Kidney epithelial cell (primary cell): ENCODE measurements around the gene AKT2. TPM values are rescaled to one million over a fixed set of nuclear protein-coding genes. Genes with fewer than 3 reads are reported as not detected.

Experiments used
- DNase-seq: peaks from one replicate; pipeline ENCODE4 v3.0.0-alpha.2; 2010; ENCODE audit warnings: low read depth
- H3K27me3 ChIP-seq: 2 replicates; pipeline ENCODE4 v1.6.0; 2011; ENCODE audit warnings: low read length; ENCODE audit not compliant: control insufficient read depth, insufficient read depth
- H3K36me3 ChIP-seq: 2 replicates; pipeline ENCODE4 v1.5.1; 2011; ENCODE audit warnings: low read length; ENCODE audit not compliant: control insufficient read depth, insufficient read depth
- H3K4me3 ChIP-seq: 2 replicates; pipeline ENCODE4 v1.5.1; 2011; ENCODE audit warnings: low read depth, mild to moderate bottlenecking, control low read depth, low read length
- CTCF ChIP-seq: IDR thresholded peaks from 2 replicates; pipeline ENCODE4 v1.5.1; 2011; ENCODE audit warnings: mild to moderate bottlenecking, moderate library complexity, low read length, control low read depth, inconsistent platforms; ENCODE audit not compliant: insufficient read depth, poor library complexity, severe bottlenecking
- total RNA-seq: library from RNA; depleted of rRNA; stranded (reverse); fragments of >200 nt; gene quantifications from 2 replicates; pipeline ENCODE4 v1.2.3, GENCODE V29; 2015

The AKT2 gene
- total RNA-seq, 1 donor from 2014 or later, result 73.5 TPM

DNA sequence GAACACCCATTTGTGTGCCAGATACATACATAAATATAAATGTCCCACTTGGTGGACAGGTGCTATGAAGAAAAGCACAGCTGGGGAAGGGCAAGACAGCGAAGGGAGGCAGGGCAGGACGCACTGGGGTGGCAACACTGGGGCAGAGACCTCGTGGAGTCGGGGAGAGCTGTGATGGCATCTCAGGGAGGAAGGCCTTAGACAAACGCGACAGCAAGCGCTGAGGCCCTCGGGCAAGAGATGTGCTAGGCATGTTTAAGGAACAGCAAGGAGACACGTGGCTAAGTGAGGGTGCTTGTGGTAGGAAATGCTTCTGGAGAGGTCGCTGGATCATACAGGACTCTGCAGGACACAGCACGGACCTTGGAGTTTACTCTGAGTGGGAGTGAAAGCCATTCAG lies 35.4 kb downstream of the AKT2 start:
- no peaks in the 10 kb centered on the region for H3K36me3 ChIP-seq
- H3K4me3 ChIP-seq, result no peak overlapping the region
- no peaks in the 10 kb centered on the region for H3K27me3 ChIP-seq
- DNase-seq, result no peak
- no peak for TF ChIP-seq CTCF

GRCh38 chr19:40249201-40249600 lies 35.9 kb downstream of the AKT2 start:
- Histone ChIP-seq H3K36me3 (no peaks in the 10 kb centered on the region), H3K27me3 (no peaks in the 10 kb centered on the region), H3K4me3 (no peak overlapping the region)
- DNase-seq, result no peak
- no peak for TF ChIP-seq CTCF

DNA sequence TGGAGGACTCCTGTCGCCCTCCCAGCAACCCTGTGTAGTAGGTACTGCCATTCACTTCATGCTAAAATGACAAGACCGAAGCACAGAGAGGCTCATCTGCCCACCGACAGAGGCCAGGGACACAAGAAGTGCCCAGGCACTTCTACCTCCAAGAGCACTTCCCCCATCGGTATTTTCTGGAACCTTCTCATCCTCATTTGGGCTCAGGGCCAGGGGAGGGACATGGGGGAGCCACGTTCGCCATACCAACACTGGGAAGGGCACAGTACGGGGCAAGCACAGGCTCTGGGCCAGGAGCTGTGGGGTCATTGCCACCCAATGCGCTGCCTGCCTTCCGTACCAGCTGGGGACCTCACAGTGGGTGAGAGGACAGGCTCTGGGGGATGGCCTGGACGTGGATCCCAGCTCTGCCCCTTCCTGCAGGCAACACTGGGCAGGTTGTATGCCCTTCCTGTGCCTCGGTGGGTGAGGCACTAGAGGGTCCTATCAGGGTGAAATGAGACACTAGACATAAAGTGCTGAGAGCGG lies 37.3 kb downstream of the AKT2 start:
- H3K4me3 ChIP-seq, result no peak overlapping the region
- no peaks in the 10 kb centered on the region for H3K36me3 ChIP-seq
- DNase-seq, result no peak
- no peak for TF ChIP-seq CTCF
- no peaks in the 10 kb centered on the region for H3K27me3 ChIP-seq

DNA sequence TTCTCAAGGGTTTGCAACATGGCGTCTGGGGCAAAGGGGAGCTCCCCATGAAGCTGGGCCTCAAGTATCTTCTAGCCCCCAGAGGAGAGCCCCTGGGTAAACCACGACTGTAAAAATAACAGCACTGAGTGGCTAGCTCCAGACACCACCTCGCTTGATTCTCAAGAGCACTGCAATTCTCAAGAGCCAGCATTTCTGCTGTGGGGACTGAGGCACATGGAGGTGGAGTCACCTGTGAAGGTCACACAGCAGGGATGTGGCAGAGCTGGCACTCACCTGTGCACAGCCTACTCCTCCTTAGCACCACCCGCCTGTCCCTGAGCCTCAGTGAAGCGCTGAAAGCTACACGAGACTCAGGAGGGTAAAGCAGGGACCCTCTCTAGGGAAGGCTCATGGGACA lies 38.0 kb downstream of the AKT2 start:
- no peak for TF ChIP-seq CTCF
- H3K4me3 ChIP-seq, result no peak overlapping the region
- no peaks in the 10 kb centered on the region for H3K36me3 ChIP-seq
- no peaks in the 10 kb centered on the region for H3K27me3 ChIP-seq
- DNase-seq, result no peak

DNA sequence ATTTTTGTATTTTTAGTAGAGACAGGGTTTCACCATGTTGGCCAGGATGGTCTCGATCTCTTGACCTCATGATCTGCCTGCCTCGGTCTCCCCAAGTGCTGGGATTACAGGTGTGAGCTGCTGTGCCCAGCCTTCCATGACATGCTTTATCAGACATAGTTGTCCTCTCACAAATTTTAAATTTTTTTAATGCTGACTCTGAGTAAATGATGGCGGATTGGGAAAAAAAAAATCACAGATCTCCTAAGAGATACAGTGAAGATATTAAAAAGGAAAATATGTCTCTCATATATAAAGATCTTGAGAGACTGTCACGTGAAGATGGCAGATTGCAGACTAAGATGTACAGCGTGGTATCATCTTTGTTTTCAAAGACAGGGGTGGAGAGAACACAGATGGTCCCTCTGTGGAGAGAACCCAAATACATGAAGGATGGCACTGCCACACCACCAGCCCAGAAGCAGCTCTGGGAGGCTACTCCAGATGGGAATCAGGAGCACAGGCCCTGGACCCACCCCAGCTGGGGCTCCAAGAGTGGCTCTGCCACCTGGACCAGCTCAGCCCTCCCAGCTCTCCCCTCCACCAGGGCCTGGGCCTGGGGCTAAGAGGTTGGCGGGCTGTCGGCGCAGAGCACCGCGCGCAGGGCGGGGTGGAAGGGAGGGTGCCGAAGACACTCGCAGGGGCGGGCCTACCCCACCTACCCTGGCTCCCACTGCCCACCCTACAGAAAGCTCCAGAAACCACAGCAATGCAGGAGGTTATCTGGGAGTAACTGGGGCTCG lies 38.7 kb downstream of the AKT2 start:
- Histone ChIP-seq H3K36me3 (no peaks in the 10 kb centered on the region), H3K27me3 (no peaks in the 10 kb centered on the region), H3K4me3 (no peak overlapping the region)
- no peak for DNase-seq
- TF ChIP-seq CTCF, result no peak

GRCh38 chr19:40245506-40246128 lies 39.5 kb downstream of the AKT2 start:
- no peaks in the 10 kb centered on the region for H3K36me3 ChIP-seq
- no peak for DNase-seq
- H3K4me3 ChIP-seq, result no peak overlapping the region
- no peaks in the 10 kb centered on the region for H3K27me3 ChIP-seq
- no peak for TF ChIP-seq CTCF
